Measurements from ENCODE around the gene ZNF232. TPM values are rescaled to one million over a fixed set of nuclear protein-coding genes. Genes with fewer than 3 reads are reported as not detected.

The ZNF232 gene
- total and polyA plus RNA-seq, 8 donors: 2.8 to 7.1 (median 4.5) TPM

- no peak for TF ChIP-seq CTCF (IDR thresholded peaks at IDR 0.05)
- no peaks in the 10 kb centered on the region for H3K9me3 ChIP-seq
- no peaks in the 10 kb centered on the region for H3K27me3 ChIP-seq
- no peak overlapping the region for H3K4me3 ChIP-seq
- H3K27ac ChIP-seq: no peak overlapping the region
- DNase-seq: no peak
- WGBS, 2 donors: 59 to 77% methylated on average over 4 of the region's 4 CpGs
- no peak for ATAC-seq
- intact Hi-C loops (cut with DNase I): loop anchor here in 1 of 3 donors (10.0 kb wide), 1 partner anchor 165 kb away; the partner anchor contains the start of gene CHRNE
- FAIRE-seq: no peak
- H3K4me1 ChIP-seq: no peaks in the 10 kb centered on the region
- H3K36me3 ChIP-seq: no peaks in the 10 kb centered on the region
Observed at GRCh38 chr17:5069724-5070123, 42.0 kb downstream of the ZNF232 start.

- ATAC-seq (no peak), DNase-seq (no peak), FAIRE-seq (no peak)
- 90 to 94% methylated on average over 3 of the region's 3 CpGs for WGBS, 2 donors
- no peaks in the 10 kb centered on the region for H3K36me3 ChIP-seq
- no peaks in the 10 kb centered on the region for H3K4me1 ChIP-seq
- no peaks in the 10 kb centered on the region for H3K27me3 ChIP-seq
- H3K27ac ChIP-seq: no peak overlapping the region
- H3K9me3 ChIP-seq: no peaks in the 10 kb centered on the region
- H3K4me3 ChIP-seq: no peak overlapping the region
- intact Hi-C loops (cut with DNase I): loop anchor here in 1 of 3 donors (10.0 kb wide), 1 partner anchor 163 kb away; the partner anchor contains the start of gene CHRNE
- TF ChIP-seq CTCF (IDR thresholded peaks at IDR 0.05): no peak
Observed at GRCh38 chr17:5068236-5068635, 43.4 kb downstream of the ZNF232 start.

DNA sequence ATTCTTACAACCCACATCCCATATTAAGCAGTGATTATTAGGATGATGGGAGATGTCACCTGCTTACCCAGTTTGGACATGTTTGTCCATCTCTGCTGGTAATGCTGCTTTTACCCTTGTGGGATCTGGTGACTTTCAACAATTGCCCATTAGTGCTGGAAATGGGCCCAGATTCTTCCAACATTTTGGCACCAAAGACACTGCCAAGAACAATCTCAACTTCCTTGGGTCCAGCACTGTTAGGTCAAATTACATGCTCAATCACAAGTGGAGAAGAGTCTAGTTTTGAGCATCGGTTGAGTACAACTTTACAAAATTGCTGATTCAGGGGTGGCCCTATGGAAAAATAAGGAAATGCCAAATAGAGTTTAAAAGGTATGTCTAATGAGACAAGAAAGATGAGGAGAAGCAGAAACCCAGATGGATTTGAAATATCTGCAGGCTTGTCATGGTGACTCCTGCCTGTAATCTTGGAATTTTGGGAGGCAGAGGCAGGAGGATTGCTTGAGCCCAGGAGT is 46.4 kb downstream of the ZNF232 start:
- ATAC-seq (no peak), FAIRE-seq (no peak), DNase-seq (no peak)
- intact Hi-C loops (cut with DNase I): loop anchor here in 1 of 3 donors (10.0 kb wide), 1 partner anchor 160 kb away; the partner anchor contains the start of gene CHRNE
- H3K4me3 ChIP-seq: no peak overlapping the region
- no peak overlapping the region for H3K27ac ChIP-seq
- no peaks in the 10 kb centered on the region for H3K9me3 ChIP-seq
- H3K4me1 ChIP-seq: no peaks in the 10 kb centered on the region
- no peak for TF ChIP-seq CTCF (IDR thresholded peaks at IDR 0.05)
- no peaks in the 10 kb centered on the region for H3K27me3 ChIP-seq
- WGBS, 2 donors: 71 to 91% methylated on average over 1 of the region's 1 CpG
- no peaks in the 10 kb centered on the region for H3K36me3 ChIP-seq

Other genes with a start within 250 kb of the ZNF232 start
- gene C17orf107, start 212.3 kb downstream of the ZNF232 start, total RNA-seq: 1 to 10 TPM; 2.8 to 6.9 (median 3.1) TPM
- gene C17orf107, start 212.3 kb downstream of the ZNF232 start, polyA plus RNA-seq: 1 to 10 TPM; 1.9 to 2.7 TPM
- gene CHRNE, start 208.8 kb downstream of the ZNF232 start, total RNA-seq: 1 to 10 TPM in 5 of 6 donors, under 1 TPM in 1; 0.76 to 2.0 (median 1.5) TPM
- gene CHRNE, start 208.8 kb downstream of the ZNF232 start, polyA plus RNA-seq: 1 to 10 TPM in 1 of 2 donors, under 1 TPM in 1; 0.77 to 1.1 TPM
- under 1 TPM in 3 of 6 donors, not detected in 3; 0.06 to 0.37 (median 0.15) TPM for gene GP1BA, start 179.6 kb downstream of the ZNF232 start, total RNA-seq
- under 1 TPM in 1 of 2 donors, not detected in 1; 0.11 TPM for gene GP1BA, start 179.6 kb downstream of the ZNF232 start, polyA plus RNA-seq
- 10 to 100 TPM; 10.9 to 23.3 (median 21.4) TPM for gene SLC25A11, start 171.8 kb downstream of the ZNF232 start, total RNA-seq
- gene SLC25A11, start 171.8 kb downstream of the ZNF232 start, polyA plus RNA-seq: 10 to 100 TPM; 20.6 to 25.5 TPM
- 10 to 100 TPM; 40.8 to 64.5 (median 46.7) TPM for gene RNF167, start 171.6 kb downstream of the ZNF232 start, total RNA-seq
- gene RNF167, start 171.6 kb downstream of the ZNF232 start, polyA plus RNA-seq: 100 to 1,000 TPM; 102 to 118 TPM
- 100 to 1,000 TPM in 4 of 6 donors, 10 to 100 TPM in 2; 63.6 to 195 (median 125) TPM for gene PFN1, start 163.3 kb downstream of the ZNF232 start, total RNA-seq
- gene PFN1, start 163.3 kb downstream of the ZNF232 start, polyA plus RNA-seq: 100 to 1,000 TPM; 148 to 162 TPM
- gene ENO3, start 160.8 kb downstream of the ZNF232 start, total RNA-seq: 1 to 10 TPM; 1.5 to 6.3 (median 2.5) TPM
- 10 to 100 TPM; 17.0 to 20.3 TPM for gene ENO3, start 160.8 kb downstream of the ZNF232 start, polyA plus RNA-seq
- gene SPAG7, start 144.1 kb downstream of the ZNF232 start, total RNA-seq: 10 to 100 TPM; 15.8 to 31.7 (median 23.8) TPM
- 10 to 100 TPM; 40.3 to 58.4 TPM for gene SPAG7, start 144.1 kb downstream of the ZNF232 start, polyA plus RNA-seq
- 10 to 100 TPM; 13.6 to 28.0 (median 19.8) TPM for gene CAMTA2, start 124.2 kb downstream of the ZNF232 start, total RNA-seq
- 10 to 100 TPM; 68.1 to 86.3 TPM for gene CAMTA2, start 124.2 kb downstream of the ZNF232 start, polyA plus RNA-seq
- under 1 TPM; 0.28 to 0.81 (median 0.34) TPM for gene INCA1, start 114.4 kb downstream of the ZNF232 start, total RNA-seq
- gene INCA1, start 114.4 kb downstream of the ZNF232 start, polyA plus RNA-seq: 1 to 10 TPM; 1.8 to 2.4 TPM
- gene KIF1C, start 113.9 kb downstream of the ZNF232 start, total RNA-seq: 100 to 1,000 TPM in 1 of 6 donors, 10 to 100 TPM in 5; 72.8 to 103 (median 78.7) TPM
- 10 to 100 TPM; 22.3 to 41.6 TPM for gene KIF1C, start 113.9 kb downstream of the ZNF232 start, polyA plus RNA-seq
- not detected for gene SLC52A1, start 76.5 kb downstream of the ZNF232 start, total RNA-seq
- gene SLC52A1, start 76.5 kb downstream of the ZNF232 start, polyA plus RNA-seq: under 1 TPM in 1 of 2 donors, not detected in 1; 0.08 TPM
- 1 to 10 TPM; 2.7 to 5.2 (median 3.5) TPM for gene ZFP3, start 33.4 kb downstream of the ZNF232 start, total RNA-seq
- gene ZFP3, start 33.4 kb downstream of the ZNF232 start, polyA plus RNA-seq: 1 to 10 TPM; 1.9 to 3.2 TPM
- gene USP6, start 4.2 kb upstream of the ZNF232 start, total RNA-seq: under 1 TPM; 0.03 to 0.09 (median 0.05) TPM
- under 1 TPM; 0.04 to 0.09 TPM for gene USP6, start 4.2 kb upstream of the ZNF232 start, polyA plus RNA-seq
- 1 to 10 TPM; 2.5 to 6.9 (median 3.1) TPM for gene ZNF594, start 80.0 kb upstream of the ZNF232 start, total RNA-seq
- 1 to 10 TPM; 2.0 to 2.9 TPM for gene ZNF594, start 80.0 kb upstream of the ZNF232 start, polyA plus RNA-seq
- gene SCIMP, start 123.0 kb upstream of the ZNF232 start, total RNA-seq: 1 to 10 TPM in 3 of 6 donors, under 1 TPM in 3; 0.09 to 4.4 (median 1.1) TPM
- gene SCIMP, start 123.0 kb upstream of the ZNF232 start, polyA plus RNA-seq: under 1 TPM; 0.07 to 0.34 TPM
- 10 to 100 TPM; 13.8 to 22.6 (median 17.1) TPM for gene RABEP1, start 170.4 kb upstream of the ZNF232 start, total RNA-seq
- gene RABEP1, start 170.4 kb upstream of the ZNF232 start, polyA plus RNA-seq: 10 to 100 TPM; 10.4 to 12.5 TPM

All from pancreas (tissue), 10 donors.